GM13977 (cell line): ENCODE results near the gene RHOJ.

ENCODE experiments used
- DNase-seq: peaks from one replicate; pipeline ENCODE4 v3.0.0; 2012; ENCODE audit warnings: low spot score
- in situ Hi-C: fragments of 300-500 bp; cut with MboI; formaldehyde crosslinking; loops from one replicate; pipeline ENCODE4 v1.12.0; 2022; ENCODE audit warnings: low sequenced_read_pairs, low pct_unique_long_range_greater_than_20kb, mixed read lengths, inconsistent platforms; ENCODE audit not compliant: unreplicated experiment
- TF ChIP-seq, protein P1 (sequence below): IDR thresholded peaks from 2 replicates; pipeline ENCODE4 v1.5.1; 2012; ENCODE audit warnings: mild to moderate bottlenecking, control low read depth; ENCODE audit not compliant: insufficient read depth; ENCODE audit errors: extremely low read depth, missing control alignments

The RHOJ gene

GRCh38 chr14:63203618-63204406 is 431 bp upstream of the RHOJ start:
- in situ Hi-C loops: no loop called here
- no peak for DNase-seq
- TF ChIP-seq, protein P1, sequence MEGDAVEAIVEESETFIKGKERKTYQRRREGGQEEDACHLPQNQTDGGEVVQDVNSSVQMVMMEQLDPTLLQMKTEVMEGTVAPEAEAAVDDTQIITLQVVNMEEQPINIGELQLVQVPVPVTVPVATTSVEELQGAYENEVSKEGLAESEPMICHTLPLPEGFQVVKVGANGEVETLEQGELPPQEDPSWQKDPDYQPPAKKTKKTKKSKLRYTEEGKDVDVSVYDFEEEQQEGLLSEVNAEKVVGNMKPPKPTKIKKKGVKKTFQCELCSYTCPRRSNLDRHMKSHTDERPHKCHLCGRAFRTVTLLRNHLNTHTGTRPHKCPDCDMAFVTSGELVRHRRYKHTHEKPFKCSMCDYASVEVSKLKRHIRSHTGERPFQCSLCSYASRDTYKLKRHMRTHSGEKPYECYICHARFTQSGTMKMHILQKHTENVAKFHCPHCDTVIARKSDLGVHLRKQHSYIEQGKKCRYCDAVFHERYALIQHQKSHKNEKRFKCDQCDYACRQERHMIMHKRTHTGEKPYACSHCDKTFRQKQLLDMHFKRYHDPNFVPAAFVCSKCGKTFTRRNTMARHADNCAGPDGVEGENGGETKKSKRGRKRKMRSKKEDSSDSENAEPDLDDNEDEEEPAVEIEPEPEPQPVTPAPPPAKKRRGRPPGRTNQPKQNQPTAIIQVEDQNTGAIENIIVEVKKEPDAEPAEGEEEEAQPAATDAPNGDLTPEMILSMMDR: no peak

GRCh38 chr14:63205044-63205575 is 867 bp downstream of the RHOJ start:
- in situ Hi-C loops: no loop called here
- TF ChIP-seq, protein P1: no peak
- DNase-seq: no peak

- in situ Hi-C loops: no loop called here
- DNase-seq: no peak
- TF ChIP-seq, protein P1: no peak
These were observed 1.6 kb downstream of the RHOJ start for GRCh38 chr14:63205866-63206265.

GRCh38 chr14:63209160-63209559 is 4.9 kb downstream of the RHOJ start:
- in situ Hi-C loops: no loop called here
- TF ChIP-seq, protein P1: no peak
- DNase-seq: no peak

DNA sequence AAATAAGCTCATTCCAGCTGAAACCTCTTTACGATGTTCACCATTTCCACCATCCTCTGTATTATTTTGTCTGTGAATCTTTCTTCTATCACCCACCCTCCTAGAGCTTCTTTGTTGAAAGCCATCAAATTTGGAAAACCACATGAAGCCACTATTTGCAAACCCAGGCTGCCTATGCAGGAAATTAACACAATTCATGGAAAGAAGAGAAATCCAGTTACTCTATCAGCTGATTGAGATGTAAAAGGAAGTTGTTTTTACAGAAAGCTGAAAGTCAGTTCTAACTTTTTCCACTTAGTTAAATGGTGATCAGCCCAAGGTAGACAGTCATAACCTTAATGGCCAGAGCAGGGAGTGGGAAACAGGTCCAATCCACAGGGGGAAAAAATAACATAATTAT is 6.6 kb downstream of the RHOJ start:
- DNase-seq: no peak
- in situ Hi-C loops: no loop called here
- TF ChIP-seq, protein P1: no peak

DNA sequence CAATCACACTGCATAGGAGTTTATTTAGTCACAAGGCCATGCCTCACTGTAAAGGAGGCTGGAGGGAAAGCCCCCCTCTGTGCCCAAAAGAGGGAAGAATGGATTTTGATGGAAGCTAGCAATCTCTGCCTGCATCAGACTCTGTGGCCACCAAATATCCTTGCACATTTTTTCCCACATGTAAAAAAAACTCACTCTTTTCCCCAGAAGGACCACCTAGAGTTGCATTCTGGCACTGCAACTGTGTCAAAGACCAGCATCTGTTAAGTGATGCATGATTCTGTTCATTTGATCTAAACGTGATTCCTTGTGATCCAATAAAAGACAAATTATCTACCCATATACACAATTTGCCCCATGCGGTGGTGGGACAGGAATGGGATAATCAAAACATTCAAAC is 8.0 kb downstream of the RHOJ start:
- no peak for DNase-seq
- TF ChIP-seq, protein P1: no peak
- in situ Hi-C loops: no loop called here
